Calu3 (cell line): ENCODE measurements around the gene GRK4. TPM values are rescaled to one million over a fixed set of nuclear protein-coding genes. Genes with fewer than 3 reads are reported as not detected.
A peak's percentile ranks its signal among the peaks of the same experiment; 100 is the strongest.

ENCODE experiments used
- BruUV-seq: library from RNA; stranded (reverse); fragments of 400-500 nt; replicated peaks from 2 replicates; lab custom pipeline; 2021; lab: Mats Ljungman, UMichigan
- CTCF ChIA-PET: fragments of 300-600 bp; sonication (Branson Sonifier 250); formaldehyde crosslinking; loops from one replicate; lab custom pipeline; 2022; ENCODE audit warnings: antibody characterized with exemption; lab: Charles Lee
- DNase-seq: peaks from one replicate; pipeline ENCODE4 v3.0.0; 2022
- H3K27ac Mint-ChIP-seq: one replicate; pipeline ENCODE4 v1.8.0; 2022; ENCODE audit warnings: mixed read lengths; ENCODE audit not compliant: unreplicated experiment
- H3K27me3 Mint-ChIP-seq: one replicate; pipeline ENCODE4 v1.8.0; 2022; ENCODE audit warnings: mixed read lengths; ENCODE audit not compliant: unreplicated experiment
- H3K36me3 Mint-ChIP-seq: one replicate; pipeline ENCODE4 v1.8.0; 2022; ENCODE audit warnings: mild to moderate bottlenecking, moderate library complexity, mixed read lengths; ENCODE audit not compliant: insufficient read depth, unreplicated experiment
- H3K4me1 Mint-ChIP-seq: one replicate; pipeline ENCODE4 v1.8.0; 2022; ENCODE audit warnings: mild to moderate bottlenecking, low read depth, mixed read lengths; ENCODE audit not compliant: unreplicated experiment
- H3K4me3 Mint-ChIP-seq: one replicate; pipeline ENCODE4 v1.8.0; 2022; ENCODE audit warnings: mild to moderate bottlenecking, low read depth, moderate library complexity, mixed read lengths; ENCODE audit not compliant: unreplicated experiment
- H3K9me3 Mint-ChIP-seq: one replicate; pipeline ENCODE4 v1.8.0; 2022; ENCODE audit warnings: low read depth, mixed read lengths; ENCODE audit not compliant: unreplicated experiment
- intact Hi-C: fragments of 100-400 bp; cut with micrococcal nuclease; formaldehyde crosslinking; loops from one replicate; pipeline ENCODE4 v1.10.0; 2022; ENCODE audit not compliant: unreplicated experiment
- total RNA-seq: library from RNA; stranded (reverse); gene quantifications from 2 replicates; pipeline ENCODE4 v1.2.3, GENCODE V29; 2022
- TF ChIP-seq, protein P1 (sequence below): fragments of 200-600 bp; IDR thresholded peaks from one replicate; pipeline ENCODE4 v1.8.0; 2022; ENCODE audit warnings: antibody characterized with exemption; ENCODE audit not compliant: unreplicated experiment

The GRK4 gene
- total RNA-seq, 1 experiment from 2014 or later, result 0.80 TPM

DNA sequence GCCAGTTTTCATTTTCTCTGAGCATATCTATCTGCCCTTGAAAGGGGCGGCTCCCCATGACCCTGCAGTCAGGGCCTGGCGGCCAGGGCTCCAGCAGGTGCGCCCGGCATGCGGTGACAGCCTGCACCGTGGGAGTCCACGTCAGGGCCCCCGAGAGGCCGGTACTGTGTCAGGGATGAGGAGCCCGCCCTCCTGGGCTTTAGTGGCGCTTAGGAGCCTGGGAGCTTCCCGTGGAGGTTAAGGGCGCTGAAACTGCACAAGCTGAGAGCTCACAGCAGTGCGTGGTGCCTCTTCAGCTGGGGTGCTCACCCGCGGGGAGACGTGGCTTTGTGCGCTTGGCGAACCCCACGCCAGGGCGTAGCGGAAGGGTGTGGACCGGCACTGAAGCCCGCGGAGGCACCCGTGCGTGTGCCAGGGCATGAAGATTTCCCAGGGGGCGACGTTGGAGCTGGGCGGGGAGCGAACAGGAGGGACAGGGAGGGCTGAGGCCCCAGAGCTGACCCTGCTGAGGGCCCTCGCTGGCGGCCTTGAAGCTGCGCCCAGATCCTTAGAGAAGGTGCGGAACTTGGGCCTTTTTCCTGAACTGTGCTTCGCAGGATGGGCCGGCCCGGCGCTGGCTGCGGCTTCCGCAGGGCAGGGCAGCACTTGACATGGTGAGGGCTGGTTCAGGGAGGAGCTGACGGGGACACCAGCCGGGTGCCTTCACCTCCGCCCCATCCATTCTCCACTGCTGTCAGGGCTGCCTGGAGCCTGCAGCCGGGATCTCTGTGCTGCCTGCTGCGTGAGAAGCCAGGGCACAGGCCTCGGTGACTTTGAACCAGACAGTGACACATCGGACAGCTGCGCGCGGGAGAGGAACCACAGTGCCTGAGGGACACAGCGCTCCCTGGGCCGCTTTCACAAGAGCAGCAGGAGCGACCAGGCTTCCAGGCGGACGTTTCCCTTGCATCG lies 78.1 kb downstream of the GRK4 start:
- BruUV-seq, result no TSS peak
- peak; percentile 15 for DNase-seq
- peak overlapping the region; percentile 55 for H3K4me3 Mint-ChIP-seq
- TF ChIP-seq, protein P1, sequence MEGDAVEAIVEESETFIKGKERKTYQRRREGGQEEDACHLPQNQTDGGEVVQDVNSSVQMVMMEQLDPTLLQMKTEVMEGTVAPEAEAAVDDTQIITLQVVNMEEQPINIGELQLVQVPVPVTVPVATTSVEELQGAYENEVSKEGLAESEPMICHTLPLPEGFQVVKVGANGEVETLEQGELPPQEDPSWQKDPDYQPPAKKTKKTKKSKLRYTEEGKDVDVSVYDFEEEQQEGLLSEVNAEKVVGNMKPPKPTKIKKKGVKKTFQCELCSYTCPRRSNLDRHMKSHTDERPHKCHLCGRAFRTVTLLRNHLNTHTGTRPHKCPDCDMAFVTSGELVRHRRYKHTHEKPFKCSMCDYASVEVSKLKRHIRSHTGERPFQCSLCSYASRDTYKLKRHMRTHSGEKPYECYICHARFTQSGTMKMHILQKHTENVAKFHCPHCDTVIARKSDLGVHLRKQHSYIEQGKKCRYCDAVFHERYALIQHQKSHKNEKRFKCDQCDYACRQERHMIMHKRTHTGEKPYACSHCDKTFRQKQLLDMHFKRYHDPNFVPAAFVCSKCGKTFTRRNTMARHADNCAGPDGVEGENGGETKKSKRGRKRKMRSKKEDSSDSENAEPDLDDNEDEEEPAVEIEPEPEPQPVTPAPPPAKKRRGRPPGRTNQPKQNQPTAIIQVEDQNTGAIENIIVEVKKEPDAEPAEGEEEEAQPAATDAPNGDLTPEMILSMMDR, result no peak
- no peak overlapping the region for H3K27ac Mint-ChIP-seq
- CTCF ChIA-PET, result no interaction called here
- H3K27me3 Mint-ChIP-seq, result peaks cover 28% of the 10 kb centered on the region
- no peaks in the 10 kb centered on the region for H3K36me3 Mint-ChIP-seq
- intact Hi-C loops, result no loop called here
- H3K4me1 Mint-ChIP-seq, result peaks cover 16% of the 10 kb centered on the region
- H3K9me3 Mint-ChIP-seq, result no peaks in the 10 kb centered on the region

DNA sequence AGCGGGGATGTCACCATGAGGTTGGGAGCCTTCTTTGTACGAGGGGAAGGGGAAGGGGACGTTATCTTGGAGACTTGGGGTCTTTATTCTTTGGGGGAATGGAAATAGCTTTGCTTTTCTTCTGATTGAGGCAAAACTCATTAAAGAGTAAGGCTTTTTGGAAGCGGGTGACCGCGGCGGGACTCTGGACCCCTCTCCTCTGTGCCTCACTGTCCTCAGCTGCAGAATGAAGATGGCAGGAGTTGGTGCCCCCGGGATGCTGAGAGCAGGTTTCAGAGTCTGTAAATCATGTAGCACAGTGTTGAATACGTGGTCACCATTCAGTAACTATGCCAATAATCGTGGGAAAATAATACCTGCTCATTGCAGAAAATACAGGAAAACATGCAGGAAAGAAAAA lies 78.9 kb downstream of the GRK4 start:
- Mint-ChIP-seq H3K27me3 (peaks cover 20% of the 10 kb centered on the region), H3K4me1 (peaks cover 11% of the 10 kb centered on the region), H3K4me3 (peak overlapping the region; percentile 55), H3K9me3 (no peaks in the 10 kb centered on the region), H3K36me3 (no peaks in the 10 kb centered on the region), H3K27ac (no peak overlapping the region)
- TF ChIP-seq, protein P1, result no peak
- no TSS peak for BruUV-seq
- CTCF ChIA-PET, result no interaction called here
- no peak for DNase-seq
- intact Hi-C loops, result no loop called here

DNA sequence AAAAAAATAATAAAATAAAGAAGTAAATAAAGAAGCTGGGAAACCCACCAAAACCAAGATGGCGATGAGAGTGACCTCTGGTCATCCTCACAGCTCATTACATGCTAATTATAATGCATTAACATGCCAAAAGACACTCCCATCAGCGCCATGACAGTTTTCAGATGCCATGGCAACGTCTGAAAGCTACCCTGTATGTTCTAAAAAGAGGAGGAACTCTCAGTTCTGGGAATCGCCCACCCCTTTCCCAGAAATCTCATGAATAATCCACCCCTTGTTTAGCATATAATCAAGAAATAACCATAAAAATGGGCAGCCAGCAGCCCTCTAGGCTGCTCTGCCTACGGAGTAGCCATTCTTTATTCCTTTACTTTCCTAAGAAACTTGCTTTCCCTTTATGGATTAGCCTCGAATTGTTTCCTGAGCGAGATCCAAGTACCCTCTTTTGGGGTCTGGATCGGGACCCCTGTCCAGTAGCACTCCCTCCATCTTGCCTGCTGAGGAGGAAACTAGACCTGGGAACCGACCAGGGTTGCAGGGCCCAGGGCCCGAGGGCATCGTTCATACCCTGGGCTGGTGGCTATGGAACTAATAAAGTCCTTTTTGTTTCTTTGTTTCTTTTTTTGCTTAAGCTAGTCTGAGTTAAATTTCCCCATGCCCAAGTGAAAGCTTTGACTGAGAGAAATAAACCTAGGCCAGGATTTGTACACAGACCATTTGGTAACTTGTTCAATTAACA lies 80.1 kb downstream of the GRK4 start:
- Mint-ChIP-seq H3K27me3 (peaks cover 12% of the 10 kb centered on the region), H3K4me3 (no peak overlapping the region), H3K9me3 (no peaks in the 10 kb centered on the region), H3K27ac (no peak overlapping the region), H3K36me3 (peaks cover 9% of the 10 kb centered on the region), H3K4me1 (peaks cover 10% of the 10 kb centered on the region)
- CTCF ChIA-PET, result interaction anchor here (0.6 kb wide), 1 partner anchor 28 kb away, joined by 4 read pairs; no protein-coding TSS in a partner anchor
- intact Hi-C loops, result no loop called here
- DNase-seq, result no peak
- BruUV-seq, result no TSS peak
- TF ChIP-seq, protein P1, result no peak

DNA sequence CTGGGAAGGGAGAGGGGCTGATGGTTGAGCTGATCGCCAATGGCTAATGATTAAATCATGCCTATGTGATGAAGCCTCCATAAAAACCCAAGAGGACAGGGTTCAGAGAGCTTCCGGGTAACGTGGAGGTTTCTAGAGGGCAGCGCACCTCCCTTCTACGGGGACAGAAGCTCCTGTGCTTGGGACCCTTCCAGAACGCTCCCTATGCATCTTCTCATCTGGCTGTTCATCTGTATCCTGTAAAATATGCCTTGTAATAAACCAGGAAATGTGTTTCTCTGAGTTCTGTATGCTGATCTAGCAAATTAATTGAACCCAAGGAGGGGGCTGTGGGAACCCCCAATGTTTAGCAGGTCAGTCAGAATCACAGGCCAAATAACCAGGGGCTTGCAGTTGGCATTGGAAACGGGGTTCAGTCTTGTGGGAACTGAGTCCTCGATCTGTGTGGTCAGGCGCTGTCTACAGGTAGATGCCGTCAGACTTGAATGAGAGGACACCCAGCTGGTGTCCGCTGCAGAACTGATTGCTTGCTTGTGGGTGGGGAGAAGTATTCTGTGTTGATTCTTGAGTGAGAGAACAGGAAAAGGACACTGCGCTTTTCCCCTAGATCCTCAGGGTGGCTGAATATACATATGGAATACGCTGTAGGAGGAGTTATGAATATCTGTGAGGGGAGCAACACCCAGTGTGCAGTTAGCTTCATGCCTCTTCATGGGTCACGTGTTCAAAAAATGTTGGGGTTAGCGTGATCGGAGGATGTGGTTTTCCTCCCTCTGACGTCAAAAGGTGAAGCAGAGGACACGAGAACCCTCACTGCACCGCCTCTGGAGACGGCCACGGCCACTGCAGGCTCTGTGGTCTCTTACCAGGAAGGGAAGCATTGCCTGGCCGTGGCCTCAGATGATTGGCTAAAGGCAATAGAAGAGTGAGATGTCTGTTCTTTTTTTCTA lies 81.8 kb downstream of the GRK4 start:
- peak; percentile 20 for DNase-seq
- TF ChIP-seq, protein P1, result no peak
- intact Hi-C loops, result no loop called here
- H3K9me3 Mint-ChIP-seq, result no peaks in the 10 kb centered on the region
- no TSS peak for BruUV-seq
- no peak overlapping the region for H3K27ac Mint-ChIP-seq
- CTCF ChIA-PET, result no interaction called here
- H3K36me3 Mint-ChIP-seq, result peaks cover 9% of the 10 kb centered on the region
- peaks cover 16% of the 10 kb centered on the region for H3K4me1 Mint-ChIP-seq
- no peak overlapping the region for H3K4me3 Mint-ChIP-seq
- peaks cover 21% of the 10 kb centered on the region for H3K27me3 Mint-ChIP-seq
